ENCODE results near the gene GAB2. TPM values are rescaled to one million over a fixed set of nuclear protein-coding genes. Genes with fewer than 3 reads are reported as not detected.

Gene GAB2
- total and polyA plus RNA-seq, 2 experiments from 2014 or later, result 4.9 to 10.2 TPM

DNA sequence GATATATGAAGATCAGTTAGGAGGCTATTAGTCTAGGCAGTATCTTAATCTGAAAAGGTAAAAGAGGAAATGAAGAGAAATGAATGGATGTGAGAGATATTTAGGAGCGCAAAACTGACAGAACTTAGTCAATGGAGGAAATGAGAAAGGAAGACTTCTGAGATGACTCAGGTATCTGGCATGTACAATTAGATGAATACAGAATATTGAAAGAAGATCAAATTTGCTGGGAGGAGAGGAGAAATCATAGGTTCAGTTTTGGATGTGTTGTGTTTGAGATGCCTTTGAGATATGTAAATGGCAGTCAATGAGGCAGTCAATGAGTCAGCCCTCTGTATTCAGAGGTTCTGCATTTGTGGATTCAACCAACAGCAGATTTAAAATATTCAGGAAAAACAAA is 42.9 kb upstream of the GAB2 start:
- Histone ChIP-seq H3K4me2 (no peak overlapping the region), H3K27ac (no peak overlapping the region), H3K36me3 (replicated peaks; ENCODE audit: insufficient read depth, low read depth) (no peaks in the 10 kb centered on the region), H3K79me2 (no peaks in the 10 kb centered on the region), H3K4me3 (no peak overlapping the region), H3K9me3 (ENCODE audit: low read depth) (no peaks in the 10 kb centered on the region), H3K27me3 (no peaks in the 10 kb centered on the region), H3K9me2 (replicated peaks; ENCODE audit: insufficient read depth) (no peaks in the 10 kb centered on the region), H2AFZ (no peak overlapping the region), H3K4me1 (ENCODE audit: insufficient read depth) (no peaks in the 10 kb centered on the region), H4K20me1 (ENCODE audit: insufficient read depth, poor library complexity, severe bottlenecking) (no peaks in the 10 kb centered on the region)
- TF ChIP-seq, protein P1, sequence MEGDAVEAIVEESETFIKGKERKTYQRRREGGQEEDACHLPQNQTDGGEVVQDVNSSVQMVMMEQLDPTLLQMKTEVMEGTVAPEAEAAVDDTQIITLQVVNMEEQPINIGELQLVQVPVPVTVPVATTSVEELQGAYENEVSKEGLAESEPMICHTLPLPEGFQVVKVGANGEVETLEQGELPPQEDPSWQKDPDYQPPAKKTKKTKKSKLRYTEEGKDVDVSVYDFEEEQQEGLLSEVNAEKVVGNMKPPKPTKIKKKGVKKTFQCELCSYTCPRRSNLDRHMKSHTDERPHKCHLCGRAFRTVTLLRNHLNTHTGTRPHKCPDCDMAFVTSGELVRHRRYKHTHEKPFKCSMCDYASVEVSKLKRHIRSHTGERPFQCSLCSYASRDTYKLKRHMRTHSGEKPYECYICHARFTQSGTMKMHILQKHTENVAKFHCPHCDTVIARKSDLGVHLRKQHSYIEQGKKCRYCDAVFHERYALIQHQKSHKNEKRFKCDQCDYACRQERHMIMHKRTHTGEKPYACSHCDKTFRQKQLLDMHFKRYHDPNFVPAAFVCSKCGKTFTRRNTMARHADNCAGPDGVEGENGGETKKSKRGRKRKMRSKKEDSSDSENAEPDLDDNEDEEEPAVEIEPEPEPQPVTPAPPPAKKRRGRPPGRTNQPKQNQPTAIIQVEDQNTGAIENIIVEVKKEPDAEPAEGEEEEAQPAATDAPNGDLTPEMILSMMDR (IDR thresholded peaks at IDR 0.05; ENCODE audit: poor library complexity), result no peak
- no peak for TF ChIP-seq EZH2phosphoT487 (IDR thresholded peaks at IDR 0.05; ENCODE audit: low read depth, severe bottlenecking, unreplicated experiment)
- no peak for TF ChIP-seq EZH2 (IDR thresholded peaks at IDR 0.05; ENCODE audit: borderline replicate concordance)
- no peak for DNase-seq (ENCODE audit: low spot score)
- WGBS (ENCODE audit: low lambda C conversion rate, missing lambda C conversion rate), result 100% methylated on average over 1 of the region's 1 CpG

DNA sequence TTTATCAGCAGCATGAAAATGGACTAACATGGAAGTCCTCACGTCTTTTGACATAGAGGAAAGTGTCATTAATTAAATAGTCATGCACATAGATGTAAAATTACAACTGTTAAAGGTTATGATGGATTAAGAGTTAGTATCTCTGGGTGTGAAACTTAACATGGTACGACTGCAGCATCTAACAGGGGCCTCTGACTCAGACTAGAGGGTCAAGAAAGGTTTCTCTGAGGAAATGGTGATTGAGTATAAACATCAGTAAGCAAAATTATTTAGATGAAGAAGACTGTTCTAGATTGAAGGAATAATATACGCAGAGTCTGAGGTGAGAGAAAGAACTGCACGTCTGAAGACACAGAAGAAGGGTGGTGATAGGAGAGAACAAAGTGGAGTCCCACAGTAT is 42.1 kb upstream of the GAB2 start:
- WGBS (ENCODE audit: low lambda C conversion rate, missing lambda C conversion rate), result 95% methylated on average over 4 of the region's 4 CpGs
- Histone ChIP-seq H3K4me2 (no peak overlapping the region), H3K36me3 (replicated peaks; ENCODE audit: insufficient read depth, low read depth) (no peaks in the 10 kb centered on the region), H3K4me3 (no peak overlapping the region), H4K20me1 (ENCODE audit: insufficient read depth, poor library complexity, severe bottlenecking) (no peaks in the 10 kb centered on the region), H2AFZ (no peak overlapping the region), H3K4me1 (ENCODE audit: insufficient read depth) (no peaks in the 10 kb centered on the region), H3K79me2 (no peaks in the 10 kb centered on the region), H3K27ac (no peak overlapping the region), H3K9me2 (replicated peaks; ENCODE audit: insufficient read depth) (no peaks in the 10 kb centered on the region), H3K27me3 (no peaks in the 10 kb centered on the region), H3K9me3 (ENCODE audit: low read depth) (no peaks in the 10 kb centered on the region)
- TF ChIP-seq EZH2 (IDR thresholded peaks at IDR 0.05; ENCODE audit: borderline replicate concordance), result no peak
- TF ChIP-seq EZH2phosphoT487 (IDR thresholded peaks at IDR 0.05; ENCODE audit: low read depth, severe bottlenecking, unreplicated experiment), result no peak
- TF ChIP-seq, protein P1 (IDR thresholded peaks at IDR 0.05; ENCODE audit: poor library complexity), result no peak
- no peak for DNase-seq (ENCODE audit: low spot score)

DNA sequence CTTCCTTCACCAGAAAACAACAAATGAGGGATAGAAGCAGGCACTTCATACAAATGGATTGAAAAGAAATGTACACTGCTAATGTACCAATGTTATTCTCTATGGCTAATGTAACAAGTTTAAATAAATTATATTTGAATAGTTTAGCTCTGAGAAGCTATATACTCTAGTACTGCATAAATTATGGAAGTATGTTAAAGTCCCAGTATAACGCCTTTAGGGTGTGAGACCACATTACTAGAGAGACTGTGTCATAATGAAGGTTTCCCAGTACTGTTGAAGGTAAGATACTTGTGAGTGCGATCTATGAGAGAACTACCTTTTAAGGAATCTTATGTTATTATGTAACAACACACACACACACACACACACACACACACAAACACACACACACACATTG is 39.8 kb upstream of the GAB2 start:
- Histone ChIP-seq H3K27me3 (no peaks in the 10 kb centered on the region), H3K9me2 (replicated peaks; ENCODE audit: insufficient read depth) (no peaks in the 10 kb centered on the region), H3K4me3 (no peak overlapping the region), H3K27ac (no peak overlapping the region), H3K36me3 (replicated peaks; ENCODE audit: insufficient read depth, low read depth) (no peaks in the 10 kb centered on the region), H2AFZ (no peak overlapping the region), H4K20me1 (ENCODE audit: insufficient read depth, poor library complexity, severe bottlenecking) (no peaks in the 10 kb centered on the region), H3K4me2 (no peak overlapping the region), H3K79me2 (no peaks in the 10 kb centered on the region), H3K4me1 (ENCODE audit: insufficient read depth) (no peaks in the 10 kb centered on the region), H3K9me3 (ENCODE audit: low read depth) (no peaks in the 10 kb centered on the region)
- DNase-seq (ENCODE audit: low spot score), result no peak
- 79% methylated on average over 2 of the region's 2 CpGs for WGBS (ENCODE audit: low lambda C conversion rate, missing lambda C conversion rate)
- TF ChIP-seq EZH2phosphoT487 (IDR thresholded peaks at IDR 0.05; ENCODE audit: low read depth, severe bottlenecking, unreplicated experiment), result no peak
- TF ChIP-seq EZH2 (IDR thresholded peaks at IDR 0.05; ENCODE audit: borderline replicate concordance), result no peak
- TF ChIP-seq, protein P1 (IDR thresholded peaks at IDR 0.05; ENCODE audit: poor library complexity), result no peak

All from hepatocyte (in vitro differentiated cells).